ENCODE results near the gene CRTAC1.
"Not testable (repeated sequence)": the region's sequence is repeated elsewhere in the genome, so short reads cannot be mapped to it uniquely, and the experiment has no call there.

Gene CRTAC1

GRCh38 chr10:97843281-97843671, 187.1 kb downstream of the CRTAC1 start:
- Histone ChIP-seq H3K27me3 (ENCODE audit: control insufficient read depth, insufficient read depth, low read length) (peaks cover 6% of the 10 kb centered on the region), H3K36me3 (ENCODE audit: control insufficient read depth, low read depth, low read length) (no peaks in the 10 kb centered on the region), H3K27ac (ENCODE audit: low read length) (no peak overlapping the region), H3K4me1 (ENCODE audit: control insufficient read depth, low read depth, low read length) (no peaks in the 10 kb centered on the region), H3K4me3 (ENCODE audit: low read length) (no peak overlapping the region), H3K9me3 (ENCODE audit: control insufficient read depth, low read depth, low read length) (no peaks in the 10 kb centered on the region), H3K9ac (ENCODE audit: low read length) (no peak overlapping the region)

GRCh38 chr10:97842656-97843280, 187.7 kb downstream of the CRTAC1 start:
- peaks cover 6% of the 10 kb centered on the region for H3K27me3 ChIP-seq (ENCODE audit: control insufficient read depth, insufficient read depth, low read length)
- H3K9me3 ChIP-seq (ENCODE audit: control insufficient read depth, low read depth, low read length) = no peaks in the 10 kb centered on the region
- no peak overlapping the region for H3K27ac ChIP-seq (ENCODE audit: low read length)
- no peaks in the 10 kb centered on the region for H3K4me1 ChIP-seq (ENCODE audit: control insufficient read depth, low read depth, low read length)
- H3K36me3 ChIP-seq (ENCODE audit: control insufficient read depth, low read depth, low read length) = no peaks in the 10 kb centered on the region
- H3K4me3 ChIP-seq (ENCODE audit: low read length) = no peak overlapping the region
- no peak overlapping the region for H3K9ac ChIP-seq (ENCODE audit: low read length)

- not testable (repeated sequence) for H3K27me3 ChIP-seq (ENCODE audit: control insufficient read depth, insufficient read depth, low read length); H3K9ac ChIP-seq (ENCODE audit: low read length); H3K36me3 ChIP-seq (ENCODE audit: control insufficient read depth, low read depth, low read length); H3K9me3 ChIP-seq (ENCODE audit: control insufficient read depth, low read depth, low read length); H3K4me3 ChIP-seq (ENCODE audit: low read length); H3K4me1 ChIP-seq (ENCODE audit: control insufficient read depth, low read depth, low read length); H3K27ac ChIP-seq (ENCODE audit: low read length)
Observed at GRCh38 chr10:97842114-97842513, 188.3 kb downstream of the CRTAC1 start.

GRCh38 chr10:97841166-97841565, 189.3 kb downstream of the CRTAC1 start:
- H3K36me3 ChIP-seq (ENCODE audit: control insufficient read depth, low read depth, low read length); H3K9me3 ChIP-seq (ENCODE audit: control insufficient read depth, low read depth, low read length); H3K9ac ChIP-seq (ENCODE audit: low read length); H3K27ac ChIP-seq (ENCODE audit: low read length); H3K4me1 ChIP-seq (ENCODE audit: control insufficient read depth, low read depth, low read length); H3K4me3 ChIP-seq (ENCODE audit: low read length); H3K27me3 ChIP-seq (ENCODE audit: control insufficient read depth, insufficient read depth, low read length): not testable (repeated sequence)

- no peaks in the 10 kb centered on the region for H3K36me3 ChIP-seq (ENCODE audit: control insufficient read depth, low read depth, low read length)
- no peaks in the 10 kb centered on the region for H3K9me3 ChIP-seq (ENCODE audit: control insufficient read depth, low read depth, low read length)
- H3K27ac ChIP-seq (ENCODE audit: low read length) = no peak overlapping the region
- H3K9ac ChIP-seq (ENCODE audit: low read length) = no peak overlapping the region
- no peaks in the 10 kb centered on the region for H3K4me1 ChIP-seq (ENCODE audit: control insufficient read depth, low read depth, low read length)
- no peak overlapping the region for H3K4me3 ChIP-seq (ENCODE audit: low read length)
- no peaks in the 10 kb centered on the region for H3K27me3 ChIP-seq (ENCODE audit: control insufficient read depth, insufficient read depth, low read length)
Observed at GRCh38 chr10:97838091-97838490, 192.3 kb downstream of the CRTAC1 start.

- H3K4me3 ChIP-seq (ENCODE audit: low read length) = no peak overlapping the region
- H3K36me3 ChIP-seq (ENCODE audit: control insufficient read depth, low read depth, low read length) = no peaks in the 10 kb centered on the region
- no peaks in the 10 kb centered on the region for H3K4me1 ChIP-seq (ENCODE audit: control insufficient read depth, low read depth, low read length)
- no peaks in the 10 kb centered on the region for H3K27me3 ChIP-seq (ENCODE audit: control insufficient read depth, insufficient read depth, low read length)
- H3K27ac ChIP-seq (ENCODE audit: low read length) = no peak overlapping the region
- H3K9me3 ChIP-seq (ENCODE audit: control insufficient read depth, low read depth, low read length) = no peaks in the 10 kb centered on the region
- H3K9ac ChIP-seq (ENCODE audit: low read length) = no peak overlapping the region
Observed at GRCh38 chr10:97836446-97836845, 194.0 kb downstream of the CRTAC1 start.

GRCh38 chr10:97831259-97831658, 199.2 kb downstream of the CRTAC1 start:
- Histone ChIP-seq H3K9me3 (ENCODE audit: control insufficient read depth, low read depth, low read length) (no peaks in the 10 kb centered on the region), H3K4me3 (ENCODE audit: low read length) (no peak overlapping the region), H3K36me3 (ENCODE audit: control insufficient read depth, low read depth, low read length) (no peaks in the 10 kb centered on the region), H3K9ac (ENCODE audit: low read length) (no peak overlapping the region), H3K27ac (ENCODE audit: low read length) (no peak overlapping the region), H3K4me1 (ENCODE audit: control insufficient read depth, low read depth, low read length) (no peaks in the 10 kb centered on the region), H3K27me3 (ENCODE audit: control insufficient read depth, insufficient read depth, low read length) (no peaks in the 10 kb centered on the region)

GRCh38 chr10:97830064-97830463, 200.4 kb downstream of the CRTAC1 start:
- Histone ChIP-seq H3K9ac (ENCODE audit: low read length) (no peak overlapping the region), H3K27ac (ENCODE audit: low read length) (no peak overlapping the region), H3K36me3 (ENCODE audit: control insufficient read depth, low read depth, low read length) (no peaks in the 10 kb centered on the region), H3K27me3 (ENCODE audit: control insufficient read depth, insufficient read depth, low read length) (no peaks in the 10 kb centered on the region), H3K4me3 (ENCODE audit: low read length) (no peak overlapping the region), H3K4me1 (ENCODE audit: control insufficient read depth, low read depth, low read length) (no peaks in the 10 kb centered on the region), H3K9me3 (ENCODE audit: control insufficient read depth, low read depth, low read length) (no peaks in the 10 kb centered on the region)

GRCh38 chr10:97828721-97829120, 201.7 kb downstream of the CRTAC1 start:
- no peak overlapping the region for H3K27ac ChIP-seq (ENCODE audit: low read length)

GRCh38 chr10:97827702-97828291, 202.6 kb downstream of the CRTAC1 start:
- Histone ChIP-seq H3K9ac (ENCODE audit: low read length) (no peak overlapping the region), H3K36me3 (ENCODE audit: control insufficient read depth, low read depth, low read length) (no peaks in the 10 kb centered on the region), H3K4me3 (ENCODE audit: low read length) (no peak overlapping the region), H3K9me3 (ENCODE audit: control insufficient read depth, low read depth, low read length) (no peaks in the 10 kb centered on the region), H3K4me1 (ENCODE audit: control insufficient read depth, low read depth, low read length) (no peaks in the 10 kb centered on the region), H3K27ac (ENCODE audit: low read length) (no peak overlapping the region), H3K27me3 (ENCODE audit: control insufficient read depth, insufficient read depth, low read length) (no peaks in the 10 kb centered on the region)

More at GRCh38 chr10:97828721-97829120, 201.7 kb downstream of the CRTAC1 start:
- Histone ChIP-seq H3K9me3 (ENCODE audit: control insufficient read depth, low read depth, low read length) (no peaks in the 10 kb centered on the region), H3K27me3 (ENCODE audit: control insufficient read depth, insufficient read depth, low read length) (no peaks in the 10 kb centered on the region), H3K4me3 (ENCODE audit: low read length) (no peak overlapping the region), H3K4me1 (ENCODE audit: control insufficient read depth, low read depth, low read length) (no peaks in the 10 kb centered on the region), H3K36me3 (ENCODE audit: control insufficient read depth, low read depth, low read length) (no peaks in the 10 kb centered on the region), H3K9ac (ENCODE audit: low read length) (no peak overlapping the region)

GRCh38 chr10:97826892-97827291, 203.5 kb downstream of the CRTAC1 start:
- H3K36me3 ChIP-seq (ENCODE audit: control insufficient read depth, low read depth, low read length) = no peaks in the 10 kb centered on the region
- H3K9ac ChIP-seq (ENCODE audit: low read length) = no peak overlapping the region
- no peaks in the 10 kb centered on the region for H3K9me3 ChIP-seq (ENCODE audit: control insufficient read depth, low read depth, low read length)
- H3K4me1 ChIP-seq (ENCODE audit: control insufficient read depth, low read depth, low read length) = peaks cover under 1% of the 10 kb centered on the region
- H3K27me3 ChIP-seq (ENCODE audit: control insufficient read depth, insufficient read depth, low read length) = no peaks in the 10 kb centered on the region
- no peak overlapping the region for H3K4me3 ChIP-seq (ENCODE audit: low read length)
- no peak overlapping the region for H3K27ac ChIP-seq (ENCODE audit: low read length)

- no peaks in the 10 kb centered on the region for H3K27me3 ChIP-seq (ENCODE audit: control insufficient read depth, insufficient read depth, low read length)
- no peak overlapping the region for H3K27ac ChIP-seq (ENCODE audit: low read length)
- no peak overlapping the region for H3K9ac ChIP-seq (ENCODE audit: low read length)
- H3K4me3 ChIP-seq (ENCODE audit: low read length) = no peak overlapping the region
- no peaks in the 10 kb centered on the region for H3K36me3 ChIP-seq (ENCODE audit: control insufficient read depth, low read depth, low read length)
- no peaks in the 10 kb centered on the region for H3K9me3 ChIP-seq (ENCODE audit: control insufficient read depth, low read depth, low read length)
- peaks cover 3% of the 10 kb centered on the region for H3K4me1 ChIP-seq (ENCODE audit: control insufficient read depth, low read depth, low read length)
Observed at GRCh38 chr10:97825020-97825760, 205.2 kb downstream of the CRTAC1 start.
